Nephron (organoid): ENCODE data around the gene ITGA7.

Experiments
- H3K27ac Mint-ChIP-seq, 3 experiments: 2 replicates each; pipeline ENCODE4 v1.8.0; 2020; ENCODE audit warnings: mixed read lengths in 3 of 3, mild to moderate bottlenecking in 2 of 3, moderate library complexity in 1 of 3
- H3K27me3 Mint-ChIP-seq: 2 replicates; pipeline ENCODE4 v1.8.0; 2021; ENCODE audit warnings: low read depth, mild to moderate bottlenecking, moderate library complexity, mixed read lengths
- H3K36me3 Mint-ChIP-seq: 2 replicates; pipeline ENCODE4 v1.8.0; 2020; ENCODE audit warnings: low read depth, mixed read lengths
- H3K4me1 Mint-ChIP-seq: 2 replicates; pipeline ENCODE4 v1.8.0; 2020; ENCODE audit warnings: mixed read lengths
- H3K4me3 Mint-ChIP-seq, 3 experiments: 2 replicates each; pipeline ENCODE4 v1.8.0; 2020; ENCODE audit warnings: mild to moderate bottlenecking in 3 of 3, mixed read lengths in 3 of 3, moderate library complexity in 2 of 3
- H3K9me3 Mint-ChIP-seq: 2 replicates; pipeline ENCODE4 v1.8.0; 2020; ENCODE audit warnings: mixed read lengths
- TF ChIP-seq, protein P1 (sequence below), 3 experiments: fragments of 200-600 bp; sonication (generic); IDR thresholded peaks; one replicate each; pipeline ENCODE4 v1.5.0; 2021; ENCODE audit warnings: antibody characterized with exemption in 3 of 3; ENCODE audit not compliant: unreplicated experiment in 3 of 3

The ITGA7 gene

DNA sequence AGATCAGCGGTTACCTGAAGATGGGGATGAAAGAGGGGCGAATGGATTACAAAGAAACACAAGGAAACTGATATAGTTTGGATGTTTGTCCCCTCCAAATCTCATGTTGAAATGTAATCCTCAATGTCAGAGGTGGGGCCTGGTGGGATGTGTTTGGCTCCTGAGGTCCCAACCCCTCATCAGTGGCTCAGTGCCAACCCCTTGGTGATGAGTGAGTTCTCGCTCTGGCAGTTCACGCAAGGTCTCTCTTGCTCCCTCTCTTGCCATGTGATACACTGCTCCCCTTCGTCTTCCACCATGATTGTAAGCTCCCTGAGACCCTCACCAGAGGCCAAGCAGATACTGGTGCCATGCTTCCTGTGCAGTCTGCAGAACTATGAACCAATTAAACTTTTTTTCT lies 28.0 kb downstream of the ITGA7 start:
- TF ChIP-seq, protein P1, sequence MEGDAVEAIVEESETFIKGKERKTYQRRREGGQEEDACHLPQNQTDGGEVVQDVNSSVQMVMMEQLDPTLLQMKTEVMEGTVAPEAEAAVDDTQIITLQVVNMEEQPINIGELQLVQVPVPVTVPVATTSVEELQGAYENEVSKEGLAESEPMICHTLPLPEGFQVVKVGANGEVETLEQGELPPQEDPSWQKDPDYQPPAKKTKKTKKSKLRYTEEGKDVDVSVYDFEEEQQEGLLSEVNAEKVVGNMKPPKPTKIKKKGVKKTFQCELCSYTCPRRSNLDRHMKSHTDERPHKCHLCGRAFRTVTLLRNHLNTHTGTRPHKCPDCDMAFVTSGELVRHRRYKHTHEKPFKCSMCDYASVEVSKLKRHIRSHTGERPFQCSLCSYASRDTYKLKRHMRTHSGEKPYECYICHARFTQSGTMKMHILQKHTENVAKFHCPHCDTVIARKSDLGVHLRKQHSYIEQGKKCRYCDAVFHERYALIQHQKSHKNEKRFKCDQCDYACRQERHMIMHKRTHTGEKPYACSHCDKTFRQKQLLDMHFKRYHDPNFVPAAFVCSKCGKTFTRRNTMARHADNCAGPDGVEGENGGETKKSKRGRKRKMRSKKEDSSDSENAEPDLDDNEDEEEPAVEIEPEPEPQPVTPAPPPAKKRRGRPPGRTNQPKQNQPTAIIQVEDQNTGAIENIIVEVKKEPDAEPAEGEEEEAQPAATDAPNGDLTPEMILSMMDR (IDR thresholded peaks at IDR 0.05; ENCODE audit: unreplicated experiment in 3 of 3) = no peak
- no peak overlapping the region for H3K27ac Mint-ChIP-seq
- H3K4me1 Mint-ChIP-seq = peaks cover 23% of the 10 kb centered on the region
- no peaks in the 10 kb centered on the region for H3K36me3 Mint-ChIP-seq
- H3K4me3 Mint-ChIP-seq = no peak overlapping the region
- no peaks in the 10 kb centered on the region for H3K9me3 Mint-ChIP-seq
- peaks cover 6% of the 10 kb centered on the region for H3K27me3 Mint-ChIP-seq

DNA sequence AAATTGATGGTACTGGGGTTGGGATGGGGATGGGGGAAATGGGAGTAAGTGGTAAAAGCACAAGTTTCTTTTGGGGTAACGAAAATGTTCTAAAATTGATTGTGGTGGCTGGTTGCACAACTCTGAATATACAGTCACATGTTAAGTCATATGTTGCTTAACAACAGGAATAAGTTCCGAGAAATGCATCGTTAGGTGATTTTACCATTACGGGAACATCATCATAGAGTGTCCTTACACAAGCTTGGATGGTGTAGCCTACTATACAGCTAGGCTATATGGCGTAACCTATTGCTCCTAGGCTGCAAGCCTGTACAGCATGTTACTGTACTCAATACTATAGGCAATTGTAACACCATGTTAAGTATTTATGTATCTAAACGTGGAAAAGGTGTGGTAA lies 31.0 kb downstream of the ITGA7 start:
- no peaks in the 10 kb centered on the region for H3K36me3 Mint-ChIP-seq
- H3K27ac Mint-ChIP-seq = no peak overlapping the region
- H3K9me3 Mint-ChIP-seq = no peaks in the 10 kb centered on the region
- H3K4me3 Mint-ChIP-seq = no peak overlapping the region
- H3K27me3 Mint-ChIP-seq = no peaks in the 10 kb centered on the region
- TF ChIP-seq, protein P1 (IDR thresholded peaks at IDR 0.05; ENCODE audit: unreplicated experiment in 3 of 3) = no peak
- H3K4me1 Mint-ChIP-seq = peaks cover 10% of the 10 kb centered on the region

- no peaks in the 10 kb centered on the region for H3K4me1 Mint-ChIP-seq
- no peaks in the 10 kb centered on the region for H3K9me3 Mint-ChIP-seq
- TF ChIP-seq, protein P1 (IDR thresholded peaks at IDR 0.05; ENCODE audit: unreplicated experiment in 3 of 3) = no peak
- no peak overlapping the region for H3K27ac Mint-ChIP-seq
- H3K27me3 Mint-ChIP-seq = no peaks in the 10 kb centered on the region
- no peaks in the 10 kb centered on the region for H3K36me3 Mint-ChIP-seq
- H3K4me3 Mint-ChIP-seq = no peak overlapping the region
Measured at GRCh38 chr12:55675666-55676065, 32.0 kb downstream of the ITGA7 start.

DNA sequence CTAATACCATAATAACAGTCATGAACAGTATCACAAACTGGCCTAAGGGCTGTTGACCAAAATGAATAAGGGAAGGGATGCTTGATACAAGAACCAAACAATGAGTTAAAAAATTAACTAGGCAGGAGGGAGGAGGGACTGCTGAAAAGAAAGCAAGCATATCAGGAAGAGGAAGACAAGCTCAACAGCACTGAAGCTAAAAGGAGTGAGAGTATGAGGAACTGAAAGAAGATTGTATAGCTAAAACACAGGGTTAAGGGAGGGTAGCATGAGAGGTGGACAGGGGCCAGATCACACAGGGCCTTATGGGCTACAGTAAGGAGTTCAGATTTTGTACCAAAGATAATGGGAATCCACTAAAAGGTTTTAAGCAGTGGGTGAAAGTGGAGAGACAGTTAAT lies 34.1 kb downstream of the ITGA7 start:
- no peaks in the 10 kb centered on the region for H3K4me1 Mint-ChIP-seq
- H3K36me3 Mint-ChIP-seq = no peaks in the 10 kb centered on the region
- no peak overlapping the region for H3K4me3 Mint-ChIP-seq
- H3K27me3 Mint-ChIP-seq = no peaks in the 10 kb centered on the region
- H3K9me3 Mint-ChIP-seq = no peaks in the 10 kb centered on the region
- TF ChIP-seq, protein P1 (IDR thresholded peaks at IDR 0.05; ENCODE audit: unreplicated experiment in 3 of 3) = no peak
- peak overlapping the region in 2 of 3 experiments; percentile 44 to 69 for H3K27ac Mint-ChIP-seq

DNA sequence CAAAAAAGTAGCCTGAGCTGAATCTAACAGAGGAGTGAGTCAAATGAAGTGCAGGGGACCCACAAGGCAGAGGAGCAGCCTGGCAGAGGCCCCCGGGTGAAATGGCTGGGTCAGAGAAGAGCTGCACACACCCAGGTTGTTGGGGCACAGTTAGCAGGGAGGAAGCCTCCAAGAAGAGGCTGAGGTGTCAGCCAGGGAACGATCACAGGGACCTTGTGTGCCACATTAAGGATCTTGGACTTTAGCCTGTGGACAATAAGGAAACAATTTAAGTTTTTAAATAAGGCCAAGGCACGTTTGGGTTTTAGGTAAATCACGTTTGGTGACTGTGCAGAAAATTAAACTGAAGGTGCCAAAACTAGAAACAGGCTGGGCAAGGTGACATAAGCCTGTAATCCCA lies 36.0 kb downstream of the ITGA7 start:
- H3K9me3 Mint-ChIP-seq = no peaks in the 10 kb centered on the region
- no peaks in the 10 kb centered on the region for H3K36me3 Mint-ChIP-seq
- H3K4me1 Mint-ChIP-seq = no peaks in the 10 kb centered on the region
- H3K27me3 Mint-ChIP-seq = no peaks in the 10 kb centered on the region
- H3K27ac Mint-ChIP-seq = no peak overlapping the region
- no peak overlapping the region for H3K4me3 Mint-ChIP-seq
- TF ChIP-seq, protein P1 (IDR thresholded peaks at IDR 0.05; ENCODE audit: unreplicated experiment in 3 of 3) = no peak

DNA sequence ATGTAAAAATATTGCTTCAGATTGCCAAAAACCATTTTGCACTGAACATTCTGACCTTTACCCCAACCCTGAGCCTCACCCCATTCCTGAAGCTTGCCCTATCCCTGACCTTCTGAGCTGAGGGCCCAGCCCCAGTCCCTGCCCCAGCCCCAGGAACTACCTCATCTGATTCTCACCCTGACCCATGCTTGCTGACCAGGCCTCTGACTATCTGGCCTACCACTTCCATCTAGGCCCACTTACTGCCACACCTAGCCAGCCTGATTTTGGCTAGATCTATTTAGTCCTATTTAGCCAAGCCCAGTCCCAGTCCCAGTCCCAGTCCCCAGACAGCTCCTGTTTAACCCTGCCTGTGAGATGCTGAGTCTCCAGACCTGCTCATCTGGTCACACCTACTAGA lies 37.4 kb downstream of the ITGA7 start:
- Mint-ChIP-seq H3K9me3 (no peaks in the 10 kb centered on the region), H3K4me1 (no peaks in the 10 kb centered on the region), H3K36me3 (no peaks in the 10 kb centered on the region), H3K4me3 (no peak overlapping the region), H3K27me3 (peaks cover 4% of the 10 kb centered on the region), H3K27ac (no peak overlapping the region)
- TF ChIP-seq, protein P1 (IDR thresholded peaks at IDR 0.05; ENCODE audit: unreplicated experiment in 3 of 3) = no peak
